Iris pigment epithelial cell (primary cell): ENCODE data around the gene SRGAP2B.
"Not testable (repeated sequence)": the region's sequence is repeated elsewhere in the genome, so short reads cannot be mapped to it uniquely, and the experiment has no call there.

ENCODE experiments used
- DNase-seq: peaks from one replicate; pipeline ENCODE4 v3.0.0-alpha.2; 2011; ENCODE audit warnings: low read depth

The SRGAP2B gene

DNA sequence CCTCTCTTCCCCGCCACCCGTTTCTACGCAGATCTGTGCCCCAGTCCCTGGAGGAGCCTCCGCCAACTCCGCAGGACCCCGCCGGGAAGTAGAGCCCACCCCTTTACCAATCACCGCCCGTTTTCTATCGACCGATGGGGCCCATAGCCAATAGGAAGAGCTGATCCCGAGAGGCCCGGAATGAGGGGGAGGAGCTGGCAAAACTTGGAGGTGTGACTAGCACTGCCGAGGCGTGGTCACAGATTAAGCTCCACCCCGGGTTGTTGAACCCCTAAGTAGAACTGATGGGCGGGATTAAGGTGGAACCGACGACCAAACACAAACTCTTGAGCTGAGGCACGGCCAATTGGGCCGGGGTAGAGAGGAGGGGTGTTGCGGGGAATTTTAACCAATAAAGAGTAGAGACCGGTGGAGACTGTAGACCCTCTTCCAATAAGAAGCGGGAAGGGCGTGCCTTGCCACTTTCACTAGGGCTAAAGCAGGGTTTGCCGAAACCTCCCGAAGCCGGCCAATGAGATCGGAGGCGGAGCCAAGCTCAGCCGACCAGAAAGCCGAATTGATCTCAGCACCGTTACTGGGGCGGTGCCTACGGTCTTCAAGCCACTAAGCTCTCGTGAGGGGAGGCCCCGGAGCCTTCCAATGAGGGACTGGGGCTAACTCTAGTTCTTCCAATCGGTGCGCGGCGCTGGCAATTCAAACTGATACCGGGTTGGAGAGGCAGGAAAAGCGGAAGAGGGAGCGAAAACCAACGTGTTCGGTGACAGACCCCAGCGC lies at the start of gene SRGAP2B, which contains the start of gene FAM72D:
Gene SRGAP2B (minus strand): TSS at position 45 of the 774 bp plus-strand sequence. CDS start 2,427 bp downstream, outside the sequence.
Gene FAM72D (plus strand): TSS at position 691 of the 774 bp plus-strand sequence. CDS start 874 bp downstream, outside the sequence.
- DNase-seq = not testable (repeated sequence)

DNA sequence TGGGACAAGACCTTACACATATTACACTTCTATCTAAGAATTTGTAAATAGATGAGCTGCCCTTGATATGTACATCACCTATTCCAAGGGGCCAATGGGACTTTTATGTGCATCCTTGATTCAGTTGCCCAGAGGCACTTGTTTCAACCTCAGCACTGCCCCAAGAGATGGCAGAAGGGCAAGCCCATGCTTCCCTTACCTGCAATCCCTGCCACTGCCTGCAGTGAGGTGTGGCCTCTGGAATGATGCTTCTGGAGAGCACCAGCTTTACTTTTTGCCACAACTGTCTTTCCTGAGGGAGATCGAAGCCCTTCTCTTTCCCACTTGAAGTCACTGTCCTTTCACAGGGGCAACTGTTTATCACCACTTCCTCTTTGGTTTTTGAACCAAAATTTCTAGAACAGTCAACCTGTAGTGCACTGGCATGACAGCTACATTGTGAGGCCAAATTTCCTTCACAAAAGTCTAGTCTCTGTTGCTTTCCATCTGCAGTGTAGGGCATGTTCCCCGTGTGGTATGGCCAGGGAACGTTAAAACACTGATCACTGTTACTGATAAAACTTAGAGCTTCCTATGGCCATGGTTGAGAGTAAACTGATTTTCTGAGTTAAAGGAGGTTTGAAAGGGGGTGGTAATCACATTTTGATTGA lies 49.3 kb upstream of the SRGAP2B start:
- not testable (repeated sequence) for DNase-seq

DNA sequence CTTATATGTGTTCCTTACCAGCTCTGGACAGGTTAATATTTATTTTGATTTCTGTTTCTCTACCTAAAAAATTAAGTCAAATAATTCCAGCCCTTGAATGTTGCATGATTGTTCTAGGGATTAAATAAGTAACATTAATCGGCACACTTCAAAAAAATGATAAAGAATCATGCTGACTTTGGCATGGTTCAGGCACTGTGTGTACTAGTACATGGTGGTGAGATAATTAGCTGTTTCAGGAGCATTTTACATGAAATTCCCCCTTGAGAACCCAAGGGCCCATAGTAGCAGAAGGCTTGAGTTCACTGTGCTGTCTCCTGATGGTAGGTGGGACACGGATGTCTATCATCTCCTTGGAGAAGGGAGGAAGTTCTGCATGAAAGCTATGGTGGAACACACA lies 45.4 kb upstream of the SRGAP2B start:
- DNase-seq = not testable (repeated sequence)

GRCh38 chr1:145134476-145134875 lies 39.3 kb upstream of the SRGAP2B start:
- DNase-seq = not testable (repeated sequence)

DNA sequence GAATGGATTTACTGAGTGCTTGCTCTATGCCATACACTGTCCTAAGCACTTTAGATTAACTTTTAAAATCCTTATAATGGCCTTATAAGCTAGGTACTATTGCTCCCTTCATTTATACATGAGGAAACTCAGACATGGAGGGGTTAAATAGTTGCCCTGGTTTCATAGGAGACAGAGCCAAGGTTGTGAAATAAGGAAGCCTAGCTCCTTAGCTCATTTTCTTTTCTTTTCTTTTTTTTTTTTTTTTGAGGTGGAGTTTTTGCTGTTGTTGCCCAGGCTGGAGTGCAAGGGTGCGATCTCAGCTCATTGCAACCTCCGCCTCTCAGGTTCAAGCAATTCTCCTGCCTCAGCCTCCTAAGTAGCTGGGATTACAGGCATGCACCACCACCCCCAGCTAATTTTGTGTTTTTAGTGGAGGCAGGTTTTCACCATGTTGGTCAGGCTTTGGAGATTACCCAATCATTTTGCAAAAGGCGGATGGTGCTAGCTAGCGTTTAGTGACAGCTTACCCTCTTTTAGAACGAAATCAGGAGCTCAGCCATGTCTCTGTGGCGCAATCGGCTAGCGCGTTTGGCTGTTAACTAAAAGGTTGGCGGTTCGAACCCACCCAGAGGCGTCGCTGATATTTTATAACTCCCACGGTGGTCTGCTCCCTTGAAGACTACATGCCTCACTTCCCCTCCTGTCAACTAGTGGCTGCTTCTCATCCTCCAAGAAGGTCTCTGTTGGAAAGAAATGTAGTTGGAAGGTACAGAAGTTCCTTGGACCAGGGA lies 33.8 kb upstream of the SRGAP2B start:
- DNase-seq = peak; percentile 42

DNA sequence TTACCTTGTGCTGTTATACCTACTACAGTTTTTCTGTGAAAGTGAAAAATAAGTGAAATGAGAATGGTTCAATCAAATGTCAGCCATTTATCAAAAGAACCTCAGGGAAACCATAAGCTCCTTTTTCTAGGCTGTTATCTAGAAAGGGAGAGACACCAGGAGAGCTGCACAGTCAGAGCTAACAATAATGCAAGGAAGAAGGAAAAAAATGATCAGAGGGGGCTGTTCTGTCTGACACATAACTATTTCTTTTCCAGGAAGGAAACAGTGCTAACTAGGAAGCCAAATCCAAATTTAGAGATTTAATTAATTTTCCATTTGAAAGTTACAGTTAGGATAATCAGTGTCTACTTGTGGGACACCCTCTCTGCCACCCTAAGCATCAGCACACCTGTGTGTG lies 32.0 kb upstream of the SRGAP2B start:
- not testable (repeated sequence) for DNase-seq

- not testable (repeated sequence) for DNase-seq
These were observed 30.0 kb upstream of the SRGAP2B start for GRCh38 chr1:145125112-145125511.

- not testable (repeated sequence) for DNase-seq
These were observed 29.0 kb upstream of the SRGAP2B start for GRCh38 chr1:145123992-145124641.

DNA sequence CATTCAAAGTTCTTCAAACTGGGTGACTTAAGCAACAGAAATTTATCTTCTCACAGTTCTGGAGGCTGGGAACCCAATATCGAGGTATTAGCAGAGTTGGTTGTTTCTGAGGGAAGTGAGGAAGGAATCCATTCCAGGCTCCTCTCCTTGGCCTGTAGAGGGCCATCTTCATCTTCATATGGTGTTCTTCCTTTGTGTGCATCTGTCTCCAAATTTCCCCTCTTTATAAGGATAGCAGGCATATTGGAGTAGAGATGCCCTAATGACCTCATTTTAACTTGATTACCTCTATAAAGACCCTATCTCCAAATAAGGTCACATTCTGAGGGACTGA lies 27.9 kb upstream of the SRGAP2B start:
- not testable (repeated sequence) for DNase-seq

DNA sequence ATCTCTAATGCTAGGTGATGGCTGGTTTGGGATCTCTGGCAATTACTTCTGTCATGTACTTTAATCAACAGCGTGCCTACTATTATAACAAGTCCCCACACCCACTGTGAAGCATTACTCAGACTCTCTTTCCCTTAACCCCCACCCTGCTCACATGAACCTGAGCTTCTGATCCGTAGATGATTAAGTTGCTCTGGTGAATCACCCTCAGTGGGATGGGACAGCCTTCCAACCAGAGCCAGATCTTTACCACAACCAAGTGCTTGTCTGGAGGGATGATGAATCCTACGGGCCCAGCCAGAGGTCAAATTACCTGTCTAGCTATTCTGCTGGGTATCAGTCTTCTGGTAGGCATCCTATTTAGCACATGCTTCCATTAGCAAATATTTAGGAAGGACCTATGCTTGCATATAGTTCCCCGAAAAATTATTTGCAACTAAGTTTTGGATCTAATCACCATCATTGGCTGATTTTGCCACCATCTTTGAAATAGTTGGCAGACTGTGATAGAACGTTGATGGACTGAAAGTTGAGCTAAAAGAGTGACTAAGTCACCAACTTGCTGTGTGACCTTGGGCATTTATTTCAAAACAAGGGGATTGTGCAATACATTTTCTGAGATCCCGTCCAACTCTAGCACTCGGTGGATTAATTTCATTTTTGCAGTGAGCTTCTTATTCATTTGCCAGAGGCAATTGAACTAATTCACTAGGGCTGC lies 27.4 kb upstream of the SRGAP2B start:
- DNase-seq = not testable (repeated sequence)

DNA sequence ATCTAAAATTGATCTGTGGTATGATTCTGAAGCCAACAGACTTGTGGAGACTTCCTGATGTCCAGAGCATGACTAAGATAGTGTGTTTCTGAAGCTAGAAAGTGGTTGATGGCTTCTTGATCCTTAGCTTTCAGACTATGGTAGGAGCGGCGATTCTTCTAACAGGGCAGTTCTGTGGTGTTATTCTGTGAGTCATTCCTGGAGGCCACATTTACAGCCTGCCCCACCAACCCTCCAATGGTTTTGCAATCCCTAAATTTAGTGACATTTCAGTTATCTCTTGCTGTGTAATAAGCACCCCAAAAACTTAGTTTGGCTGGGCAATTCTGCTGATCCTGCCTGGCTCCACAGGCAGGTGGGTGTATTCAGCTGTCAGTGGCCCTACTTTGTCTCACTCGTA lies 24.7 kb upstream of the SRGAP2B start:
- not testable (repeated sequence) for DNase-seq

DNA sequence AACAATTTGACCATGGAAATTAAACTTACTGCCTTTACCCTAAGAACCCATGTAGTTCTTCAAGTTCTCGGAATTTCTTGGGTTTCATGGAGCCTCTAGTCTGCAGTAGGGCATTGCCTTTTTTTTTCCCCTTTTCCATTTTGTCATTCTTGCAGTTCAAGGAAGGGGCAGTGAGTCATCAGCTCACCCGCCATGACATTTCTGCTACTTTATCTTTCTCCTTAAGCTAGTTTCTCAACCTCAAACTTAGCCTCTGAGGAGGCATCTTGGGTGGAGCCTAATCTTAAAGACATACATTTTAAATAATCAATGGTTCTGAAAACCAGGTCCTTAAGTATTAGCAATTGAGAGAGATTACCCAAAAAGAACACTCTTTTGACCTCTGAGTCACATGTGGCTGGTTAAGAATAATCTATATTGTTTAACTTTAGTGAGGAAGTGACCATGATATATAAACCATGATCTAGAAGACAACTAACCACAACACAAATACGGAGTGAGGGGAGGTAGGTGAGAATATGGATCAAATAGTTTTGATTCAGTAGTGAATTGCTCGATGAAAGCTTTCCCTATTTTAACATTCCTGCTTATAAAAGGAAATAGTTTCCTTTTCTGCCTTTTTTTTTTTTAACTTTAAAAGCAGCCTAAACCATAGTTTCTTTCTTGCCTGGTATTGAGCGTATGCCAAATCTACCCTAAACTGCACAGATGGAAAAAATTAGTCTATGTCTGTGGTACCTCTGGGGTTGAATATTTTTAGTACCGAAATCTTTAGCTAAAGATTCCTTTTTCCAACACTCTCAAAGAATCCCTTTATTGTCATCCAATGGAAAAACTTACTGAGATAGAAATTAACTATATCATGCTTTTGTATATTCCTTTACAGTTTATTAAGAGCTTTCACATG lies 20.7 kb upstream of the SRGAP2B start:
- not testable (repeated sequence) for DNase-seq

GRCh38 chr1:145114560-145115057 lies 19.5 kb upstream of the SRGAP2B start:
- not testable (repeated sequence) for DNase-seq

GRCh38 chr1:145112703-145113102 lies 17.6 kb upstream of the SRGAP2B start:
- not testable (repeated sequence) for DNase-seq

- not testable (repeated sequence) for DNase-seq
These were observed 16.5 kb upstream of the SRGAP2B start for GRCh38 chr1:145111674-145112073.

GRCh38 chr1:145103294-145103693 lies 8.2 kb upstream of the SRGAP2B start:
- not testable (repeated sequence) for DNase-seq

GRCh38 chr1:145101725-145102124 lies 6.6 kb upstream of the SRGAP2B start:
- DNase-seq = not testable (repeated sequence)

DNA sequence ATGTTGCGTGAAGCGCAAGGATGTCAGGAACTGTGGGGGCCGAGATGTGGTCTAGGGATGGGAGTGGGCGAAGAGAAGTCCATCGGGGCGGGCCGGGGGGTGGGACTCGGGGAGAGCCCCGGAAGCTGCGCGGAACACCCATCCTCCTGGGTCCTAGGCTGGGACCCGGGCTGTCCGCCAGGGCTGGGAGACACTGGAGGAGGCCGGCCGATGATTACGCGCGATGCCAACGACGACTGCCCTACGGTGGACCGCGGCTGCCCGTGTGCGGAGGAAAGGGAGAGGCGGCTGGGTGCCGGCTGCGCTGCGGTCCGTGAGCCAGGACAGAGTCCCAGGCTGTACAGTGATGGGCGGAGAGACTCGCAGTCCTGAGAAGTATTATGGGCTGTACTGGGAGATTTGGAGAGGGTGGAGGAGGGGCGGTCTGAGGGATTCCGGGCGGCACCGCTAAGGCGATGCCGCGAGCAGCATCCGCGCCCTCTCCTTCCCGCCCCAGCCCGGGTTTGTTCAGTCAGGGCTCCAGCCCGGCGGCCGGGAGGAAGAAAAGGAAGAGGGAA lies 395 bp downstream of the SRGAP2B start:
- DNase-seq = not testable (repeated sequence)

DNA sequence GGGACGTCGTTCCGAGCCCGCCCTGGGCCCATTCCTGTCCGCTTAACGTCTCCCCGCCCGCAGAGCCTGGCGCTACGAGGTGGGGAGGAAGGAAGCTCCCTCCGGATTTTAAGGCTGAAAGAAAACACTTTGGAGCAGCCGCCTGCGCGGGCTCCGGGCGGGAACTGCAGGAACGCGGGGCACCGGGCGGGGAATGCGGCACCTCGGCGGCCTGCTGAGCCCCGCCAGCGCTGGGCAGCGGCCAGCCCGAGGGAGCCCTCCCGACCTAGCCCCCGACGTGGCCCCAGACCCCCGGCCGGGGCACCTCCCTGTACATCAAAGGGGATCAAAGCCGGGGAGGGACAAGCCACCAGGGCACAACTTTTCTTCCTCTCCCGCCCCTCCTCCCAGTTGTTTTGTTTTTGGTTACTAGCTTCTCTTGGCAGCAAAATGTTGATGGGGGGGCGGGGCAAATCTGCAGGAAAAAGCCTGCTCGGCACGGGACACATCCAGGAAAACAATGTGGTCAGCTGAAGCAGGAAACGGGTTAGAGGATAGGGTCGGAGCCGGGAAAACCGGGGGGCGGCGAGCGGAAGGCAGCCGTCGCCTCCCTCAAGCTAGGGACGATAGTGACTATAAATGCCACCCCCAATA lies 1.5 kb downstream of the SRGAP2B start:
- DNase-seq = peak; percentile 3
